T-helper 17 cell (primary cell): ENCODE measurements around the gene EIF2S3. TPM values are rescaled to one million over a fixed set of nuclear protein-coding genes. Genes with fewer than 3 reads are reported as not detected.

ENCODE experiments used
- ATAC-seq: fragments of 150-1000 bp; cut with Tn5 transposase; 2 replicates; pipeline ENCODE4 v1.10.0; 2021; ENCODE audit warnings: mild to moderate bottlenecking, moderate library complexity
- DNase-seq, 3 donors: peaks; one replicate each; pipeline versions ENCODE4 v3.0.0 to v3.0.0-alpha.2; 2020 to 2021
- H3K9me3 ChIP-seq: one replicate; pipeline ENCODE4 v1.7.0; 2013; ENCODE audit warnings: low read length, mild to moderate bottlenecking; ENCODE audit not compliant: control insufficient read depth, poor library complexity, severe bottlenecking
- H3K27ac Mint-ChIP-seq: one replicate; pipeline ENCODE4 v1.8.0; 2022; ENCODE audit warnings: mild to moderate bottlenecking, moderate library complexity, mixed read lengths
- H3K27me3 Mint-ChIP-seq: one replicate; pipeline ENCODE4 v1.8.0; 2022; ENCODE audit warnings: mixed read lengths
- H3K36me3 Mint-ChIP-seq: one replicate; pipeline ENCODE4 v1.8.0; 2022; ENCODE audit warnings: low read depth, mixed read lengths
- H3K4me1 Mint-ChIP-seq: one replicate; pipeline ENCODE4 v1.8.0; 2022; ENCODE audit warnings: mild to moderate bottlenecking, mixed read lengths
- H3K4me3 Mint-ChIP-seq: one replicate; pipeline ENCODE4 v1.8.0; 2022; ENCODE audit warnings: mild to moderate bottlenecking, moderate library complexity, mixed read lengths
- total RNA-seq, 4 donors: library from RNA in 2 of 4; stranded (reverse) in 2 of 4; gene quantifications; one replicate each; pipeline ENCODE4 v1.2.3 and lab custom pipeline; 2022 to 2026

EIF2S3 gene
- total RNA-seq, 2 donors from 2014 or later, result 161 to 172 TPM

- DNase-seq, result no peak
- Mint-ChIP-seq H3K36me3 (no peaks in the 10 kb centered on the region), H3K27ac (no peak overlapping the region), H3K4me1 (peaks cover 3% of the 10 kb centered on the region), H3K27me3 (no peaks in the 10 kb centered on the region), H3K4me3 (no peak overlapping the region)
- ATAC-seq, result no peak
- no peaks in the 10 kb centered on the region for H3K9me3 ChIP-seq
These were observed 69.6 kb downstream of the EIF2S3 start for GRCh38 chrX:24124244-24124799.

- H3K36me3 Mint-ChIP-seq, result no peaks in the 10 kb centered on the region
- H3K27me3 Mint-ChIP-seq, result no peaks in the 10 kb centered on the region
- no peak for DNase-seq
- H3K9me3 ChIP-seq, result no peaks in the 10 kb centered on the region
- H3K4me1 Mint-ChIP-seq, result peaks cover 3% of the 10 kb centered on the region
- no peak overlapping the region for H3K27ac Mint-ChIP-seq
- no peak overlapping the region for H3K4me3 Mint-ChIP-seq
- ATAC-seq, result no peak
These were observed 70.4 kb downstream of the EIF2S3 start for GRCh38 chrX:24125028-24125612.

Other genes with a start within 250 kb of the EIF2S3 start
- 10 to 100 TPM; 10.9 to 14.9 TPM for gene APOO, start 147.0 kb upstream of the EIF2S3 start, total RNA-seq
- not detected for gene CXorf58, start 146.9 kb upstream of the EIF2S3 start, total RNA-seq
- gene KLHL15, start 27.8 kb upstream of the EIF2S3 start, total RNA-seq, result 10 to 100 TPM; 19.4 to 20.1 TPM
- gene ZFX, start 94.8 kb downstream of the EIF2S3 start, total RNA-seq, result 10 to 100 TPM; 50.8 to 55.8 TPM